ENCODE results near the gene MRPL39. TPM values are rescaled to one million over a fixed set of nuclear protein-coding genes. Genes with fewer than 3 reads are reported as not detected.
A peak's percentile ranks its signal among the peaks of the same experiment; 100 is the strongest.

The MRPL39 gene
- polyA plus RNA-seq, 4 donors, result 30.0 to 50.3 (median 38.6) TPM

DNA sequence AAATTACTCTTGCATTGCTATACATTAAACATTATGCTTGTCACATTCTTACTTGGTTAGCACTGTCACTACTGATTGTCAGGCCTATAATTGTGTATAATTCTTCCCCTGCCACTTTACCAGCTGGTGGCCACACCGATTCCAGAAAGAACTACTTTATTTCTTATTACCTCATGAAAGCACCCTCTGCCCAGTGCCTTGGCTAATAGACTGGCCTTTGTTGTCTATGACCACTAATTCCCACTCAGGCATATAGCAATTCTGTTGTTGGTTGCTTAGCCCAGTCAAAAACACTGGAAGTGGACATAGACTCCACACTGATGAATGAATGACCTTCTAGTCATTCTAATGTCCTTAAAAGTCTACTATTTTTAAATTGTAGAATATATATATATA lies 35.6 kb downstream of the MRPL39 start:
- no peak for DNase-seq (ENCODE audit: low read depth in 4 of 4, low spot score in 3 of 4)

DNA sequence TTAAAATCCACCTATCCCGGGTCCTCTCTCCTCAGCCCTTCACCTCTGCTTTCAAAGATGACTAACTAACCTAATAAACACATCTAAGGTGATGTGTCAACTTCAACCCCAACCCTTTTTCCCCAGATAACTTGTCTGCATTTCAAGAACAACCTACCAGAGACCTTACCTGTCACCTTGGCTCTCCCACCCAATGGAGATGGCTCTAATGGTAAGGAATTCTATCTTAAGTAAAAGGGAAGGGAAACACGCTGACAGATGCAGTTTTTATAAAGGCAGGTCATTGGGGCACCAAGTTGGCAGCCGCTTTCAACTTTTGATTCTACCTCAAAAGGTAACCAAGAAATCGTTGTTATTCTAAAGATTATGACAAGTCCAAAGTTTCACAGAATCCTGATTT lies 37.6 kb downstream of the MRPL39 start:
- DNase-seq (ENCODE audit: low read depth in 4 of 4, low spot score in 3 of 4), result no peak

DNA sequence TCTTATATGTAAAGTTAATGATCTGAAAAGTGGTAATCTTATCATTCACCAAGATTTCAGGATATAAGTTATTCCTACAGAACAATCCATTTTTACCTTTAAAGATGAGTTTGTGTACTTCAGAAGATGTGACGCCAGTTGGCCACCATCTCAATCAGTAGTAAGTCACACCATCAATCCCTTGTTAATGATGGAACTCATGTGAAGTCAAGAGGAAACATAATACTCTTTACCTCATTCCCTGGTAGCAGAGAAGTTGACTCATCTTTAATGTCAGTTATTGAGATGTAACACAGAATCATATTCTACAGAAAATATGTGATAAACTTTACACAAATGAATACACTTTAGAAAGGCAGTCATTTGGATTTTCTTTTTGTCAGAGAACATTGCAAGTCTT lies 38.2 kb downstream of the MRPL39 start:
- no peak for DNase-seq (ENCODE audit: low read depth in 4 of 4, low spot score in 3 of 4)

DNA sequence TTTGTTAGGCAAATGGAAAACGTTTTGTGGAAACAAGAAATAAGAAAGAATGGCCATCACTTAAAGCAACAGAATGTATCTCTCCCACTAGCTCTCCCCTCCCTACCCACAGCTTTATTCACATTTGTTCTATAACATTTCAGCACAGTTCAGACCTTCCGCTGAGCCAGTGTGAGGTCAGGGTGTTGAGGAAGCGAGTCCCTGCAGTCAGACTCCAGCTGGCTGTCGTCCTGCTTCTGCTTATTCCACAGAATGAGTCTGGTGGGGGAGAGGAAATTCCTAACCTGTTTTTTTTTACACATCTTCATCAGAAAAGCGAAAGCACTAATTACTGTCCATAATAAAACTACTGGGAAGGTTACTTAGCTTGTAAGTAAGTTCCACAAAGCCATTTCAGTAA lies 39.0 kb downstream of the MRPL39 start:
- peak in 3 of 4 donors; percentile 59 to 64 (median 60) for DNase-seq (ENCODE audit: low read depth in 4 of 4, low spot score in 3 of 4)

DNA sequence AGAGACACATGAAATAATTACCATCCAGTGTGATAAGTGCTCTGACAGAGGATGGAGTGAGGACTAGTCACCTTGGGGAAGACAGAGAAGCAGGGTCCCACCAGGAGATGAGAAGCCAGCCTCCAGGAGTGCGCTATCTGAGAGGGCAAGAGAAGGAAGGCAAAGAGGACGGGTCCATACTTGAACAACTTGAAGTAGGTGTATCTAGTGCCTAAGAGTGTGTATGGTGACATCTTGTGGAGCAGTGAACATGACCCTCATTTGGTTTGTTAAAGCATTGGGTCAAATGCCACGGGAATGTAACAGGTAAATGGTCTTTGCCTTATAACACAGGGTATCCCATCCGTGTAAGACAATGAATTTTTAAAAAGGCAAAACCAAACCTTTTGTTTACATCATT lies 39.8 kb downstream of the MRPL39 start:
- no peak for DNase-seq (ENCODE audit: low read depth in 4 of 4, low spot score in 3 of 4)

DNA sequence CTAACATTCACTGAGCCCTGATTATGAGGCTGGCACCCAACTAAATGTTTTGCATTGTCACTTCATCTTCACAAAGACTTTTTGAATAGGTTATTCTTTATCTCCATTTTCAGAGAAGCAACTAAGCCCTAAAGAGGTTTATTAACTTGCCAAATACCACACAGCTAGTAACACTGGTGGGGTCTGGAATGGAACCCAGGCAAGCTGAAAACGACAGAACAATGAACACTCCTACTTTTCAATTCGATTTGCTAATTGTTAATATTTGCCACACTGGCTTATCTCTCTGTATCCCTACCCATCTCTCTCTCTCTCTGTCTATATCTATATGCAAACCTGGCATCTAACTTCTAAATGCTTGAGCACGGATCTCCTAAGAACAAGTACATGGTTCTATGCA lies 40.6 kb downstream of the MRPL39 start:
- DNase-seq (ENCODE audit: low read depth in 4 of 4, low spot score in 3 of 4), result no peak

DNA sequence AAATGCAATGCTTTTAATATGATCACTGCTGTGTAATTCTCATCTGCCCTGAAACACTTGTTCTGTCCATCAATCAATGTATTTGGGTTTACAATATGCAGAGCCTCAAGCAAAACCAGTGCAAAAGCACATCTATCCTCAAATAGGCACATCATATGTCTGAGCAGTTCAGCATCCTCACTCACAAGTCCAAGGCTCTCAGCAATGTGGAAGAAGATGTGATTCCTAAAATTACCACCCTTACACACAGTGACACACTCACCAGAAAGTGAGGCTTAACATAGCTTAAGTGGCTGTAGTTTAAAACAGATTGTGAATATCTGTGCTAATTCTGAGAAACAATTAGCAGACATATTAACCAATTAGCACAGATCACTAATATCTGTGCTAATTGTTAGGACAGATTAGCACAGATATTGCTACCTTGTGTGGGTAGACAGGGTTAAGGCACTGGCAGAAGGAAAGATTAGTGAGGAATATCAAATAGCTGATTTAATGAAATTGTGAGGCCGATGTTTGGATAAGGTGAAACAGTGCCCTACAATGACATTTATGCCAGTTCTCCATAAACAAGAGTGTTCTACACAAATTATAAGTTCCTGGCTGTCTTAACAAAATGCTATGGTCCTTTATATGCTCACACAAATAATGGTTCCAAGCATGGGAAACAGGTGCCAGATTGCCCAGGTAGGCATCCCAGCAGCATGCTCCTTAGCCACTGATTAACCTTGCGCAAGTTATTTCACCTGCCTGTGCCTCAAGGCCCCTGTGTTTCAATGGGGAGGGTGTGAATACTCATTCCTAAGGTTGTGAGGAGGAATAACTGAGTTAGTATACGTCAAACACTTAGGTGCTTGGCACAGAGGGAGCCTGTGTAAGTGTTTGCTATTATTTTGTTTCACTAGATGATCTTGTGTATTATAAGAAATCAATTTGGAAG lies 41.7 kb downstream of the MRPL39 start:
- no peak for DNase-seq (ENCODE audit: low read depth in 4 of 4, low spot score in 3 of 4)

DNA sequence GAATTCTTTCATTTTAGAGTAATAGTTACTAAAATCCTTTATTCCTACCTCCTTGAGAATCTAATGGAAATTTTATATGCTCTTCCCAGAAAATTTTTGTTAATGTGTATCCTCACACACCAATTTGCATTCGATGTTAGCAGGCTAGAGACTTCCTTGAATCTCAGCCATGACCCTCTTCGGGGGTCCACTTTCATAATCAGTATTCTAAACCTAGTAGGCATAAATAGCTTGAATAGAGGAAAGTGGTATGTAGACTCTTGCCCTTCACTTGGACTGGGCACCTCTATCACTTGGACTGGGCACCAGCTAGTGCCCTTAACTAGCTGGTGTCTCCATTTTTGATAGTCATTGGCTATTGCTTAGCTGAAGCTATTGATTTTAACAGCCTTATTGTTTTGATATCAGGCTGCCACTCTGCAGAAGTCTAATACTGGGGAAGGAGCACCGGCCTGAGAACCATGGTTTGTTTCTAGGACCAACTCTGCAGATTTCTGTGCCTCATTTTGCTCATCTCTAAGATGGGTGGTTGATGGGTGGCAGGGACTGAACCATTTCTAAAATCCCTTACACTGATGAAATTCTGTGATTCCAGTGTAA lies 42.8 kb downstream of the MRPL39 start:
- DNase-seq (ENCODE audit: low read depth in 4 of 4, low spot score in 3 of 4), result no peak

DNA sequence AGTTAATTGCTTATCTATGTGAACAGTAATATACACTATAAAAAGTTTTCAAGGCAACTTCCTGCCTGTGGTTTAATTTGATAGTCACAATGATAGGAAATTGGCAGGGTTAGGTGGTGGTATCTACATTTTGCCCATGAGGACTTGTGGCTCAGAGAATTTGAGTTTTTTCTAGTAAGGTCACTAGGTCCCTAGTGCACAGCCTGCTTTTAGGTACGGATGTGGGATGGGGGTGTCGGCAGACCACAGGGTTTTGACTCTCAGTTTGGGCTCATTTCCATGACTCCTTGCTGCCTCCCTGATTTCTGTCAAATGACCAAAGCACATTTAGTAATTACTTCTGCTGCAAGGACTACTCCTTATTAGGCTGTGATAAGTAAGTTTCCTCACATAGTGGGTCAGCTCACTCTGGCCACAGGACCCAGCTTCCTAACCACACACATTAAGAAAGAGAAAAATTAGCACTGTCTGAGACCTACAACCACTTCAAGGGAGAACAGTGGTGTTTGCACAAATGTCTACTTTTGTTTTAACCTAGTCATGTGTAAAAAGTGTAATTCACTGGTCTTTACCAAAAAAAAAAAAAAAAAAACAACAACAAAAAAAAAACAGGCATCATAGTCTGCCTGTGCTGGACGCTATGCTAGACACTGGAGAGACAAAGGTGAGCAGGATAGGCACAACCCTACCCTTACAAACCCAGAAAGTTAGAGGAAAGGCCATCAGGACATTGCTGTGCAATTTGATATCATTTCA lies 43.7 kb downstream of the MRPL39 start:
- DNase-seq (ENCODE audit: low read depth in 4 of 4, low spot score in 3 of 4), result no peak

DNA sequence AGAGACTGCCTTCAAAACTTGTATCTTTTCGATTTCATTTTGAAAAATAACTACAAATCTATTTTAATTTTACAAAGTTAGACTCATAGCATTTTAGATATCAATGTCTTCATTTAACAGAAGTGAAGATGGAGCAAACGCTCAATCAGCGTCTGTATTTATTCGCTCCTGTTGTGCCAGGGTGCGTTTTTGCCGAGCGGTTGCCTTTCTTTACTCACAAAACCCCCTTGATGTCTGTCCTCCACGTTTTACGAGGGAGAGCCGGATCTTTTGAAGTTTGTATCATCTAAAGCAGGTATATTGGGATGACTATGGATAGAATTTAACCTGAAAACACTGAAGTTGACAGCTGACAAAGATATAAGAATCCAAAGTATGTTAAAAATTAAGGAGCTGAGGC lies 44.6 kb downstream of the MRPL39 start:
- DNase-seq (ENCODE audit: low read depth in 4 of 4, low spot score in 3 of 4), result no peak

DNA sequence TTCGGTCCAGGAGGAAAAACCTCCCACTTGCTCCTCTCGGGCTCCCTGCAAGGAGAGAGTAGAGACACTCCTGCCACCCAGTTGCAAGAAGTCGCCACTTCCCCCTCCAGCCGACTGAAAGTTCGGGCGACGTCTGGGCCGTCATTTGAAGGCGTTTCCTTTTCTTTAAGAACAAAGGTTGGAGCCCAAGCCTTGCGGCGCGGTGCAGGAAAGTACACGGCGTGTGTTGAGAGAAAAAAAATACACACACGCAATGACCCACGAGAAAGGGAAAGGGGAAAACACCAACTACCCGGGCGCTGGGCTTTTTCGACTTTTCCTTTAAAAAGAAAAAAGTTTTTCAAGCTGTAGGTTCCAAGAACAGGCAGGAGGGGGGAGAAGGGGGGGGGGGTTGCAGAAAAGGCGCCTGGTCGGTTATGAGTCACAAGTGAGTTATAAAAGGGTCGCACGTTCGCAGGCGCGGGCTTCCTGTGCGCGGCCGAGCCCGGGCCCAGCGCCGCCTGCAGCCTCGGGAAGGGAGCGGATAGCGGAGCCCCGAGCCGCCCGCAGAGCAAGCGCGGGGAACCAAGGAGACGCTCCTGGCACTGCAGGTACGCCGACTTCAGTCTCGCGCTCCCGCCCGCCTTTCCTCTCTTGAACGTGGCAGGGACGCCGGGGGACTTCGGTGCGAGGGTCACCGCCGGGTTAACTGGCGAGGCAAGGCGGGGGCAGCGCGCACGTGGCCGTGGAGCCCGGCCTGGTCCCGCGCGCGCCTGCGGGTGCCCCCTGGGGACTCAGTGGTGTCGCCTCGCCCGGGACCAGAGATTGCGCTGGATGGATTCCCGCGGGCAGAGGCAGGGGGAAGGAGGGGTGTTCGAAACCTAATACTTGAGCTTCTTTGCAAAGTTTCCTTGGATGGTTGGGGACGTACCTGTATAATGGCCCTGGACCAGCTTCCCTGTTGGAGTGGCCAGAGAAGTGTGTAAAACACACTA lies 45.3 kb downstream of the MRPL39 start:
- peak in 1 of 4 donors; percentile 18 for DNase-seq (ENCODE audit: low read depth in 4 of 4, low spot score in 3 of 4)

DNA sequence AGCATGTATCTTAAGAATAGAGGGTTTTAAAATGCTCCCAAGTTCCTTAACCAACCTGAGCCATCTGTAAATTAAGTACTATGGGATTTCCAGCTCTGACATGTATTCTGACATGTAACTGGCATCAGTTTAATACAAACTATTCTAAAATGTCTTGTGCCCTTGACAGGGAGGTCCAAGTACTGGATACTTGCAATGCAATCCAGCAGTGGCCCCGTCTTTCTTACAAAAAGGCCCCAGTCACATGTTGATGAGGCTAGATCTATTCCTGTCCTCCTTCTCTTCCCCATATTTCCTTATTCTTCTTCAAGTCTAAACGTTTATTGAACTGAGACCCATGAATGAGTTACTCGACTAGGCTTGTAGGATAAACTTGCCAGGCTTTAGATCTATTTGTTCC lies 46.4 kb downstream of the MRPL39 start:
- no peak for DNase-seq (ENCODE audit: low read depth in 4 of 4, low spot score in 3 of 4)

DNA sequence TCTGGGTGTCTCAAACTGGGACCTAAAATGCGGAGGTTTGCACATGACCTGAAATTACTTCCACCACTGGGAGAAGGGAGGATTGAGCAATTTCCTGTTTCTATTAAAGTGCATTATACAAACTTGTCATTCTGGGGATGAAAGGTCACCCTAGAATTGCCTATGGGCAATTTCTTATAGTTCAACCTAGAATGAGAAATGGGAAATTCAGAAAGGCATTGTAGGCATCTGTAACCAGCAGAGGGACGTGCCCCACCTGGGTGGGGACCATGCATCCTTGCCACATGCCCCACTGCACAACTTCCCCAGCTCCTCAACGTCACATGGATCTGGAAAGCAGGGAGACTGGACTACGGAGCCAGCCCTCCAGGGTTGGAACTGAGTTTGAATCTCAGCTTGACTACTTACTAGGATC lies 47.0 kb downstream of the MRPL39 start:
- DNase-seq (ENCODE audit: low read depth in 4 of 4, low spot score in 3 of 4), result no peak

DNA sequence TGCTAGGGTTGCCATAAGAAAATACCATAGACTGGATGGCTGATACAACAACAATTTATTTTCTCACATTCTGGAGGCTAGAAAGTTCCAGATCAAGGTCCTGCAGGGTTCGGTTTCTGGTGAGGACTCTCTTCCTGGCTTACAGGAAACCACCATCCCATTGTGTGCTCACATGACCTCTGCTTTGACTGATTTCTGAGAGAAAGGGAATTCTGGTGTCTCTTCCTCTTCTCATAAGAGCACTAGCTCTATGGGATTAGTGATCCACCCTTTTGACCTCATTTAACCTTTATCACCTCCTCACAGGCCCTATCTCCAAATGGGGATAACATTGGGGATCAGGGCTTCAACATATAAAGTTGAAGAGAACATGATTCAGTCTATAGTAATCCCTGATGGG lies 47.5 kb downstream of the MRPL39 start:
- DNase-seq (ENCODE audit: low read depth in 4 of 4, low spot score in 3 of 4), result no peak

DNA sequence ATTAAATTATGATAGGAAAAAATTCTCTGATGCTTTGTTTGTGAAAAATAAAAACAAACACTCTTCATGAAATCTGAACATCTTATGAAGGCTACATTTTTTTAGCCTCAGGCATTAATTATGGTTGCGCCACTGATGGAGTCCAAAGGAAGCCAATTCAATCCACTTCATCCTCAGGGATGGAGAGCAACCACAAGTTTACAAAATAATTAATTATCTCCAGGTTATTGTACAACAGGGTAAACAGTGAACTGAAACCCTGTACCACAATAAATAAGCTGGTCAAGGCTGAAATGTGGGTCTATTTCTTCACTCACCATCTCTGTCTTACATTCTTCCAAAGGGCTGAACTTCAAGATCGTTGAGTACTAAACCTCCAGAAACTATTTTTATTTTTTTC lies 49.2 kb downstream of the MRPL39 start:
- DNase-seq (ENCODE audit: low read depth in 4 of 4, low spot score in 3 of 4), result no peak

DNA sequence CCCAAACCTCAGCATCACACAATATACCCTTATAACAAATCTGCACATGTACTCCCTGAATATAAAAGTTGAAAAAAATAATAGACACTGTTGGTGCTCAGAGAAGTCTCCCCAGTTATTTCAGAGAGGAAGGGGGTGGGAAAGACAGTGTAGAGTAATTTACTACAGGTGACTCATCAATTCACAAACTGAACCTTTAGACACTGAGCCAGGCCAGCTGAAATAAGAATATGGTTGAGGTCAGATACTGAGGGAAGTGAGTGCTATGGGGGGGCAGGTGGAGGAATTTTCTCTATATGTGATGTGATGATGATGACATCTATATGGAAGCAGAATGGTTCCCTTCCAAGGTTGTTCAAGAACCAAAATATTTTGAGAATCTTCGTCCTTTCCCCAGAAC lies 50.1 kb downstream of the MRPL39 start:
- no peak for DNase-seq (ENCODE audit: low read depth in 4 of 4, low spot score in 3 of 4)

DNA sequence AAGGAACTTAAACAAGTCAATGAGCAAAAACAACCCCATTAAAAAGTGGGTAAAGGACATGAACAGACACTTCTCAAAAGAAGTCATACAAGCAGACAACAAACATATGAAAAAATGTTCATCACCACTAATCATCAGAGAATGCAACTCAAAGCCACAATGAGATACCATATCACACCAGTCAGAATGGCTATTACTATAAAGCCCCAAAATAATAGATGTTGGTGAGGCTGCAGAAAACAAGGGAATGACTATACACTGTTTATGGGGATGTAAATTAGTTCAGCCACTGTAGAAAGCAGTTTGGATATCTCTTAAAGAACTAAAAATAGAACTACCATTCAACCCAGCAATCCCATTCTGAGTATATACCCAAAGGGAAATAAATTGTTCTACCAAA lies 51.2 kb downstream of the MRPL39 start:
- DNase-seq (ENCODE audit: low read depth in 4 of 4, low spot score in 3 of 4), result no peak

DNA sequence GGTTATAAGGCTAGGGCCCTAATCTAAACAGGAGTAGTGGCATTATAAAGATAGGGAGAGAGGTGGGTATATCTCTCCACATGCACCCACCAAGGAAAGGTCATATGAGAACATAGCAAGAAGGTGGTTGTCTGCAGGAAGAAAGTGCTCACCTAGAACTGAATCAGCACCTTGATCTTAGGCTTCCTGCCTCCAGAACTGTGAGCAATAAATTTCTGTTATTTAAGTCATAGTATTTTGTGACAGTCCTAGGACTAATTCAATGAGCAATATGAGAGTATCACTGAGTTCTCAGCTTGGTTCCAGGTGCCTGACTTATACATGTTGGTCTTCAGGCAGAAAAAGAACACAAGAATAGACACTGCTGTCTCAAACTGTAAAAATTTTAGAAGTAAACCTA lies 51.8 kb downstream of the MRPL39 start:
- DNase-seq (ENCODE audit: low read depth in 4 of 4, low spot score in 3 of 4), result no peak

DNA sequence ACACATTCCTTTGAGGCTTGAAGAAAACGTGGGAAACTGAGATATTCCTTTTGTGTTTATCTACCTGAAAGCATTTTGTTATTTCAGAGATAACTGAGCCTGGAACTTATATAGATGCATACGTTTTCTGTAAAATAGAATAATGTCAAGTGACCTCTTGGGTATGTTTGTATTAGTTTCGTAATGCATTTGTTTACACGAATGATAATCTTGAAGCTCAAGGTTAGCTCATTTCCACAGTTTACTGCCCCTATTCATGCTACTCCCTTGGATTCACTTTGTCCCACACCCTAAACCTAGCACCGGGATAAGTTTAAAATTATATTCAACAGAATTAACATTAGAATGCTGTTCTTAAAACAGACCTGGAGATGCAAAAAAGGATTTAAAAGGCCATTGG lies 54.4 kb downstream of the MRPL39 start:
- DNase-seq (ENCODE audit: low read depth in 4 of 4, low spot score in 3 of 4), result no peak

DNA sequence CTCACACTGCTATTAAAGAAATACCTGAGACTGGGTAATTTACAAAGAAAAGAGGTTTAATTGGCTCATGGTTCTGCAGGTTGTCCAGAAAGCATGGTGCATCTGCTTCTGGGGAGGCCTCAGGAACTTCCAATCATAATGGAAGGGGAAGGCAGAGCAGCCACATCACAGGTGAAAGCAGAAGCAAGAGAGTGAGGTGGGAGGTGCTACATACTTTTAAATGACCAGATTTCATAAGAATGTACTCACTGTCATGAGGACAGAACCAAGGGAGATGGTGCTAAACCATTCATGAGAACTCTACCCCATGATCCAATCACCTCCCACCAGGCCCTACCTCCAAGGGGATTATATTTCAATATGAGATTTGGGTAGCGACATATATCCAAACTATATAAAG lies 55.7 kb downstream of the MRPL39 start:
- DNase-seq (ENCODE audit: low read depth in 4 of 4, low spot score in 3 of 4), result no peak
